ENCODE measurements around the gene FBRSL1.
"Not testable (repeated sequence)": the region's sequence is repeated elsewhere in the genome, so short reads cannot be mapped to it uniquely, and the experiment has no call there.

Gene FBRSL1

GRCh38 chr12:132454193-132454932 is 35.6 kb upstream of the FBRSL1 start:
- DNase-seq = no peak

DNA sequence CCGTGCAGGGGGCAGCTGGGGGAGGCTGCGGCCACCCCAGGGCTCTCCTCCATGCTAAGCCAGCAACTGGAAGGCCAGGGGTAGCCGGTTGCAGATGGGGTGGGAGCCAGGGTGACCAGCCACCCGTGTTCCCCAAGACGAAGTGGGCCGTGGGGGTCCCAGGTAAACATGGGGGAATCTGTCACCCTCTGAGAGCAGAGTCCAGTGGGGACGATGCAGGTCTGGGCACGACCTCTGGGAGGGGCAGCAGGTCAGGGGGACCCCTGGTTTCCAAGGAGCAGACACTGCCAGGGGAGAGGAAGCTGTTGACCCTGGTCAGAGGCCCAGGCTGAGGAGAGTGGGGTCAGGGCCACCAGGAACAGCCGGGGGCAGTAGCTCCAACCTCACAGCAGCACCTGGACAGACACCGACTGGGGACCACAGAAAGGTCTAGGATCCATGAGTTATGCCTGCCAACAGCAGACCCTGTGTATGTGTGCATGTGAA is 35.0 kb upstream of the FBRSL1 start:
- no peak for DNase-seq

GRCh38 chr12:132455565-132455964 is 34.4 kb upstream of the FBRSL1 start:
- no peak for DNase-seq

DNA sequence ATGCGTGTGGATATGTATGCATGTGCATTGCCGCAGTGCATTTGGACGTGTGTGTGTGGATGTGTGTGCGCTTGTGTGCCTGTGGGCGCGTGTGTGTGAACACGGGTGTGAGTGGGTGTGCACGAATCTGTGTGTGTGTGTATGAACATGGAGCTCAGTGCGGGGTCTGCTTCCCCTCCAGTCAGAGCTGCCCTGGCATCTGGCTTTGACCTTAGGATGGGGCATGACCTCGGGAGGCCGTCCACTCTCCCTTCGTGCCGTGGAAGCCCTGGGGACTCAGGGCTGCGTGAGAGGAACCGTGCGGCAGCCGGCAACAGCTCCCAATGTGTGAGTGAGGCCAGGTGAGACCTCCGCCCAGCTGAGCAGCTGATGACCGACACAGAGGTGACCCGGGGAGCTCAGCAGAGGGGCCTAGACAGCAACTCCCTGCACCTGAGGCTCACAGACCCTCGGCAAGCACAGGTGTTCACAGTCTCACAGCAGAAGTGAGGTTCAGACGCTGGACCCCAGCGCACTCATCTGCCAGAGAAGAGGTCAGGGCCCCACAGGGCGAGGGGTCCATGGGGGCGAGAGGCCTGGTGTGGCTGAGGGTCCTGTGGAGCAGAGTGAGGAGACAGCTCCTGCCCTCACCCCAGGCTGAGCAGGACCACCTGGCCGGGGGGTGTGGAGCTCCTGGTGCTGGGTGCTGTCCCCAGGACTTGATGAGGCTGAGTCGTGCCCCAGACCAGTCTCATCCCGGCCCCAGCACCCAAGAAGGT is 33.6 kb upstream of the FBRSL1 start:
- DNase-seq = no peak

DNA sequence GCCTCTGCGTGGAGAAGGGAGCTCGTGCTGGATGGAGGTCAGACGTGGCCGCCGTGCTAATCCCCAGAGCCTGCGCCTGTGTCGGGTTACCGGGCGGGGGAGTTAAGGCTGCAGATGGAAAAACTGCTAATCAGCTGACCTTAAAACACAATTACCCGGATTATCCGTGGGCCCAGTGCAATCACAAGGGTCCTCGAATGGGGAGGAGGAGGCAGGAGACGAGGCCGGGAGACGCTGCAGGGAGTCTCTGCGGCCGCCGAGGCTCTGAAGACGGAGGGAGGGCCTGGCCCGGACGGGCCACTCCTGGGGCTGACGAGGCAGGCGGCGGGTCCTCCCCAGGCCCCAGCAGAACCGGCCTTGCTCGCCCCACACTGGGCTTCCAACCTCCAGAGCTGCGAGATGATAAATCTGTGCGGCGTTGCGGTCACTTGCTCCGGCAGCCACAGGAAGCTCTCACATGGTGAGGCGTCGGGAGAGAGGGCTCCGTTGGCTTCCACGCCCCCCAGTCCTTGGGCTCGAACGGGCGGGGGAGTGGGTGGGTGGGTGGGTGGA is 32.9 kb upstream of the FBRSL1 start:
- DNase-seq = no peak

DNA sequence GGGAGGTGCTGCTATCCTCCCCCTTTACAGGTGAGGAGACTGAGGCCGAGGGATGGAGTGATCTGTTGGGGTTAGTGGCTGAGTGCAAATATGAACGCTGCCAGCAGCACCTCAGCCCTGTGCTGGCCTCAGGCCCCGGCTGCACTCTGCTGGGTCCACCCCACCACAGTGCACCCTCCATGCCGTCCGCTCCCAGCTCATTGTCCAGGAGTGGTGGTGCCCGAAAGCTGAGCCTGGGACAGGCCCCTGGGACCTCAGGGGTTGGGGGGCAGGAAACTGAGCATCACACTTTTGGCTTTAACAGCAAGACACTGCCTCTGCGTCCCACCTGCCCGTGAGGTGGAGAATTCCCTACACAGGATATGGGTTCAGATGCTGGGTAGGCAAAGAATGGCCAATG is 31.5 kb upstream of the FBRSL1 start:
- no peak for DNase-seq

- no peak for DNase-seq
Measured at GRCh38 chr12:132458846-132459641, 30.9 kb upstream of the FBRSL1 start.

DNA sequence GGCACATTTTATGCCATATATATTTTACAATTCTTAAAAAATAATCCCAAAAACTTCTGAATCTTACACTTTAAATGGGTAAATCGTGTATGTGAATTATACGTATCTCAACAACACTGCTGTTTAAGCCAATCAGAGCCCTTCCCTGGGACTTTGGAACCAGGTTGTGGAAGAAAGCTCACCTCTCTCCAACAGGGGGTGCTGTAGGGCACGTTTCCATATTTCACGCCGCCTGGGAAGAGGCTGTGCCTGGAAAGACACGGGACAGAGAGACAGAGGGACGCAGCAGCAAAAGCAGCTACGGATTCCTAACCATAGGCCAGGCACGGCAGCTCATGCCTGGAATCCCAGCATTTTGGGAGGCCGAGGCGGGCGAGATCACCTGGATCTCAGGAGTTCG is 29.4 kb upstream of the FBRSL1 start:
- no peak for DNase-seq

- DNase-seq = no peak
Measured at GRCh38 chr12:132461526-132461925, 28.4 kb upstream of the FBRSL1 start.

DNA sequence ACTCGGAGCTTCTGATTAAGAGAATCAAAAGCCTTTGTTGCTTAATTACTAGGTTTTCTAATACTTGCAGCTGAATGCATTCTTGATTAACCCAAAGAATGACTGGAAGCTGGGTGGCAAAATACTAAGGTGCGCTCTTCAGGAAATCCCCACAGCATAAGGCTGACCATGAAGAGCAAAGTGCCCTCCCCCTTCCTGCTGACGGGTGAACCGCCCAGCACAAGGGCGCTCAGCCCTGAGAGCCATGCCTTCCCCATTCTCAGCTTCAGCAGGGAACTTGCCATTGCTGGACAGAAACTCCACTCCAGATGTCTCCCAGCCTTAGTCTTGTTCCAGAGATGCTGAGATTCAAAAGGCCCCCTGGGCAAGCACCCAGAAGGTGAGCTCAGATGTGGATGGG is 27.2 kb upstream of the FBRSL1 start:
- no peak for DNase-seq

- DNase-seq = not testable (repeated sequence)
Measured at GRCh38 chr12:132463284-132463924, 26.5 kb upstream of the FBRSL1 start.

DNA sequence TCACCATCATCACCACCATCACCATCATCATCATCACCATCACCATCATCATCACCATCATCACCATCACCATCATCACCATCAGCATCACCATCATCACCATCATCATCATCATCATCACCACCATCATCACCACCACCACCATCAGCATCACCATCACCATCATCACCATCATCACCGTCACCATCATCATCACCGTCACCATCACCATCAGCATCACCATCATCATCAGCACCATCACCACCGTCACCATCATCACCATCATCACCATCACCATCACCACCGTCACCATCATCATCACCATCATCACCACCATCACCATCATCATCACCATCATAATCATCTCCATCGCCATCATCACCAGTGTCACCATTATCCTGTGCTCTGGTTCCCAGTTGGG is 25.6 kb upstream of the FBRSL1 start:
- not testable (repeated sequence) for DNase-seq

- DNase-seq = no peak
Measured at GRCh38 chr12:132464820-132465219, 25.1 kb upstream of the FBRSL1 start.

GRCh38 chr12:132465269-132466190 is 24.4 kb upstream of the FBRSL1 start:
- no peak for DNase-seq

DNA sequence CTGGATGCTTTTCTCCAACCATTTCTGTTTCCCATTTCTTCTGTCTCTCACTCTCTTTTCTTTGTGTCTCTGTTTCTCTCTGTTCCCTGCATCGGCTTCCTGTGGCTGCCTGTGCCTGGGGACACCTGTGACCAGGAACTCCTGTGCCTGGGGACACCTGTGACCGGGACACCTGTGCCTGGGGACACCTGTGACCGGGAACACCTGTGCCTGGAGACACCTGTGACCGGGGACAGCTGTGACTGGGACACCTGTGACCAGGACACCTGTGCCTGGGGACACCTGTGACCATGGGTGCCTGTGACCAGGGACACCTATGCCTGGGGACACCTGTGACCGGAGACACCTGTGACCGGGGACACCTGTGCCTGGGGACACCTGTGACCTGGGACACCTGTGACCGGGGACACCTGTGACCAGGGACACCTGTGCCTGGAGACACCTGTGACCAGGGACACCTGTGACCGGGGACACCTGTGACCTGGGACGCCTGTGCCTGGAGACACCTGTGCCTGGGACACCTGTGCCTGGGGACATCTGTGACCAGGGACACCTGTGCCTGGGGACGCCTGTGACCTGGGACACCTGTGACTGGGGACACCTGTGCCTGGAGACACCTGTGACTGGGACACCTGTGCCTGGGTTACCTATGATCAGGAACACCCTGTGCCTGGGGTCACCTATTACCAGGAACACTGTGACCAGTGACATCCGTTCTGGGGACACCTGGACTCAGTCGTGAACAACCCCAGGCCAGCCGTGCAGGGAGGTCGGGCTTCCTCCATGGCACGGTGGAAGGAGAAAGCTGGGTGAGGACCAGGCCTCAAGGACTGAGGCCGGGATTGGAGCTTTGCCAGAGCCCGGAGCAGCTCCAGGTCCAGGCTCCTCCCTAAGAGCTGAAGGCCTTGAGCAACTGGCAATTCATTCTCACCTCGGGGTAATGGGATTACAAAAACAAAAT is 23.4 kb upstream of the FBRSL1 start:
- DNase-seq = no peak

GRCh38 chr12:132467511-132467910 is 22.4 kb upstream of the FBRSL1 start:
- no peak for DNase-seq

- DNase-seq = no peak
Measured at GRCh38 chr12:132469423-132469822, 20.5 kb upstream of the FBRSL1 start.

DNA sequence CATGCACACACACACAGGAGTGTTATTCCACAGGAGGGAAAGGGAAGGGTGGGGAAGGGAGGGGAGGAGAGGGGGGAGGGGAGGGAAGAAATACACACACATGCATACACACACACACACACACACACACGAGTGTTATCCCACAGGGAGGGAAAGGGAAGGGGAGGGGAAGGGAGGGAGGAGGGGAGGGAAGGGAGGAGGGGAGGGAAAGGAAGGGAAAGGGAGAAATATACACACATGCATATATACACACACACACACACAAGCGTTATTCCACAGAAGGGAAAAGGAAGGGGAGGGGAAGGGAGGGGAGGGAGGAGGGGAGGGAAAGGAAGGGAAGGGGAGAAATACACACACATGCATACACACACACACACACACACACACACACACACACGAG is 19.6 kb upstream of the FBRSL1 start:
- DNase-seq = no peak

DNA sequence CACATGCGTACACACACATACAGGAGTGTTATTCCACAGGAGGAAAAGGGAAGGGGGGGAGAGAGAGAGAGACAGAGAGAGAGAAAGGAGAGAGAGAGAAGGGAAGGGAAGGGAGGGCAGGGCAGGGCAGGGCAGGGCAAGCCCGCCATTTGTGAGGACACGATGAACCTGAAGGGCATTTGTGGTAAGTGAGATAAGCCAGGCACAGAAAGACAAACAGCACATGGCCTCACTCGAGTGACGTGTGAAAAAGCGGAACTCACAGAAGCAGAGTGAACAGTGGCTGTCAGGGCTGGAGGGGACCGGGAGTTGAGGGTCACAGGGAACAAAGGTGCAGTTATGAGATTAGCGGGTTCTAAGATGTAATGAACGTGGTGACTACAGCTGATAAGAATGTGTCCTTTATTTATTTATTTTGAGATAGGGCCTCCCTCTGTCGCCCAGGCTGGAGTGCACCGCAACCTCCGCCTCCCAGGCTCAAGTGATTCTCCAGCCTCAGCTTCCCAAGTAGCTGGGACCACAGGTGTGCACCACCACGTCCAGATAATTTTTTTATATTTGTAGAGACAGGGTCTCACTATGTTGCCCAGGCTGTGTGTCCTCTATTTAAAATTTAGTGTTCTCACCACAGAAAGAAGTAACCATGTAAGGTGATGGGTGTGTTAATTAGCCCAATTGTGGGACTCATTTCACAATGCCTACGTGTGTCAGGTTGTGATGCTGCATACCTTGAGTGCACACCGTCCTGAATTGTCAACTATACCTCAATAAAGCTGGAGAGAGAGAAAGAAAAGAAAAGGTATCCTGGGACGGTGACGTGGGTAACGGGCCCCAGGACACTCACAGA is 18.7 kb upstream of the FBRSL1 start:
- no peak for DNase-seq
